ENCODE data around the gene CACNB4. TPM values are rescaled to one million over a fixed set of nuclear protein-coding genes. Genes with fewer than 3 reads are reported as not detected.
A peak's percentile ranks its signal among the peaks of the same experiment; 100 is the strongest.
"Not testable (repeated sequence)": the region's sequence is repeated elsewhere in the genome, so short reads cannot be mapped to it uniquely, and the experiment has no call there.

CACNB4 gene
- total RNA-seq, 1 experiment from 2014 or later, result 1.00 TPM

DNA sequence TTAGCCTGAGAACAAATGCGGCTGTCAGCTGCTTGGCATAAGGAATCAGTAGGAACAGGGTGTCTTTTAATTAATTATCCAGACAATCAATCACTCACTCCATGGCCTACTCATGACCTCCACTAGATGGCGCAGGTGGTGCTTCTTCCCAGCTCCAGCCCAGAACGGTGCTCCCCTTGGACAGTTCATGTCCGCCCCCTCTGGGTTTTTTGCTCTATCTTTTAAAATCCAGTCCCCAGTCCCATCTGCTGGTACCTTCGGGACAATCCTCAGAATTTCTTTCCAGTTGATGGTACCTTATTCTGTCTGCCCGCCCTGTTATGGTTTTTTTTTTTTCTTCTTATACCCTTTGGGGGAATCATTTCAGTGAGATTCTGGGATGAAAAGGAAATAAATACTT lies 99.8 kb downstream of the CACNB4 start:
- BruUV-seq (replicated peaks), result no TSS peak
- intact Hi-C loops (cut with micrococcal nuclease; ENCODE audit: unreplicated experiment), result no loop called here
- Mint-ChIP-seq H3K4me3 (ENCODE audit: unreplicated experiment) (no peak overlapping the region), H3K9me3 (ENCODE audit: unreplicated experiment) (no peaks in the 10 kb centered on the region), H3K27me3 (ENCODE audit: insufficient read depth, unreplicated experiment) (peaks cover under 1% of the 10 kb centered on the region), H3K36me3 (ENCODE audit: insufficient read depth, unreplicated experiment) (no peaks in the 10 kb centered on the region), H3K27ac (ENCODE audit: unreplicated experiment) (no peak overlapping the region), H3K4me1 (ENCODE audit: low read depth, unreplicated experiment) (peaks cover 2% of the 10 kb centered on the region)
- Histone ChIP-seq H3K9me3 (no peaks in the 10 kb centered on the region), H3K27me3 (replicated peaks; ENCODE audit: control insufficient read depth, insufficient read depth, low read length) (no peaks in the 10 kb centered on the region), H3K4me3 (ENCODE audit: low read depth, low read length) (no peak overlapping the region), H3K4me1 (peaks cover 9% of the 10 kb centered on the region; the same call in 1 of the 2 replicates), H3K36me3 (ENCODE audit: control insufficient read depth, insufficient read depth, low read length) (no peaks in the 10 kb centered on the region)
- ChIA-PET POLR2A (no interaction called here), CTCF (interaction anchor here (0.8 kb wide), 1 partner anchor 27 kb away, joined by 4 read pairs; no protein-coding TSS in a partner anchor)
- TF ChIP-seq, protein P1, sequence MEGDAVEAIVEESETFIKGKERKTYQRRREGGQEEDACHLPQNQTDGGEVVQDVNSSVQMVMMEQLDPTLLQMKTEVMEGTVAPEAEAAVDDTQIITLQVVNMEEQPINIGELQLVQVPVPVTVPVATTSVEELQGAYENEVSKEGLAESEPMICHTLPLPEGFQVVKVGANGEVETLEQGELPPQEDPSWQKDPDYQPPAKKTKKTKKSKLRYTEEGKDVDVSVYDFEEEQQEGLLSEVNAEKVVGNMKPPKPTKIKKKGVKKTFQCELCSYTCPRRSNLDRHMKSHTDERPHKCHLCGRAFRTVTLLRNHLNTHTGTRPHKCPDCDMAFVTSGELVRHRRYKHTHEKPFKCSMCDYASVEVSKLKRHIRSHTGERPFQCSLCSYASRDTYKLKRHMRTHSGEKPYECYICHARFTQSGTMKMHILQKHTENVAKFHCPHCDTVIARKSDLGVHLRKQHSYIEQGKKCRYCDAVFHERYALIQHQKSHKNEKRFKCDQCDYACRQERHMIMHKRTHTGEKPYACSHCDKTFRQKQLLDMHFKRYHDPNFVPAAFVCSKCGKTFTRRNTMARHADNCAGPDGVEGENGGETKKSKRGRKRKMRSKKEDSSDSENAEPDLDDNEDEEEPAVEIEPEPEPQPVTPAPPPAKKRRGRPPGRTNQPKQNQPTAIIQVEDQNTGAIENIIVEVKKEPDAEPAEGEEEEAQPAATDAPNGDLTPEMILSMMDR (IDR thresholded peaks at IDR 0.05; ENCODE audit: insufficient read depth in 1 of 2, low read depth in 1 of 2, low read length in 1 of 2, severe bottlenecking in 1 of 2, unreplicated experiment in 1 of 2), result peak; percentile 71 to 81
- DNase-seq, result peak; percentile 69 to 70

DNA sequence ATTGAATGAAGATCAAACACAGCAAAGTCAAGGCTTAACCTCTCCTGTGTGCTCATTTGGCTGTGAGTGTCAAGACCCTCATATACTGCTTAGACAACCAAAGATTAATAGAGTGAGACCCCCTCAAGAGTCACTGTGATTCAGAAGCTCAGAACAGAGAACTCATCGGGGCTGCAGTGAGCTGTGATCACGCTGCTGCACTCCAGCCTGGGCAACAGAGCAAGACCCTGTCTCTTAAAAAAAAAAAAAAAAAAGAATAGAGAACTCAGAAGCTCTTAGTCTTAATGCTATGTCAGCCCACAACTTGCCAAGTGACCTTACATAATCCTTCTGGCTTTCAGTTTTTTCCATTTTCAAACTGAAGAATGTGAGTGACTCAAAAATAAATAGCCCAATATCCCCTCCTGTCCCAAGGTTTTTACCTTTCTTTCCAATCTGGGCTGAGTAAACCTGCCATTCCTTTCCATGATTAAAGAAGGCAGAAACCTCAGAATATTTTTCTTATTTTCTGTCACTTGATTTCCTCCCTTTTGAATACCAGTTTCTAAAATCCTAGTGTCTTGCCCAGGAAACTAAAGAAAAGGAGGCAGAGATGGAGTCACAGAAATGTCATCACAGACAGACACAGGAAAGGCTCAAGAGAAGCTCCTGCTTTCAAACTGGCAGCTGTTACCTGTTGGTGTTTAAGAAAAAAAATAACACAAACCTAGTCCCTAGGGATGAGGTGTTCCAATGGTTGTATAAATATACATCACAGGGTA lies 102.4 kb downstream of the CACNB4 start:
- H3K4me1 Mint-ChIP-seq (ENCODE audit: low read depth, unreplicated experiment), result no peaks in the 10 kb centered on the region
- POLR2A ChIA-PET, result interaction anchor here (0.6 kb wide), 1 partner anchor 298 kb away, joined by 3 read pairs; no protein-coding TSS in a partner anchor

DNA sequence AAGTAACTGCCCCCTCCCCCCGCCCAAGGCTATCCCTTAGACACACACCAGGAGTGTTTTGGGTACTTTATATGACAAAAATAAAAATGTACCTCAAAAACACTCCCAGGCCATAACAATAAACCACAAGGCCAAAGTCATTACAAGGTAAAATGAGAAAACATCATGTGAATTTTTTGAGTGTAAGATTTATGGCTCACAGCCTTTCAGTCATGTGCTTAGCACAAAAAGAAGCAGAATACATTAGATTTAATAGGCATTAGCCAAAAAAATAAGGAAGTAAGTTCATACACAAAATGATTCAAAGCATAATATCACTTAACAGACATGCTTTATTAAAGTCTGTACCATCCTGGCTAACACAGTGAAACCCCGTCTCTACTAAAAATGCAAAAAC lies 103.7 kb downstream of the CACNB4 start:
- H3K9me3 ChIP-seq, result no peaks in the 10 kb centered on the region
- ChIA-PET CTCF (interaction anchor here (1.2 kb wide), 1 partner anchor 31 kb away, joined by 5 read pairs; no protein-coding TSS in a partner anchor), POLR2A (no interaction called here)
- Mint-ChIP-seq H3K4me3 (ENCODE audit: unreplicated experiment) (no peak overlapping the region), H3K36me3 (ENCODE audit: insufficient read depth, unreplicated experiment) (no peaks in the 10 kb centered on the region), H3K27me3 (ENCODE audit: insufficient read depth, unreplicated experiment) (no peaks in the 10 kb centered on the region), H3K27ac (ENCODE audit: unreplicated experiment) (peak overlapping the region; percentile 63), H3K9me3 (ENCODE audit: unreplicated experiment) (no peaks in the 10 kb centered on the region), H3K4me1 (ENCODE audit: low read depth, unreplicated experiment) (no peaks in the 10 kb centered on the region)
- no peak for DNase-seq
- intact Hi-C loops (cut with micrococcal nuclease; ENCODE audit: unreplicated experiment), result no loop called here
- H3K27me3 ChIP-seq (replicated peaks; ENCODE audit: control insufficient read depth, insufficient read depth, low read length), result no peaks in the 10 kb centered on the region
- TF ChIP-seq, protein P1 (IDR thresholded peaks at IDR 0.05; ENCODE audit: insufficient read depth in 1 of 2, low read depth in 1 of 2, low read length in 1 of 2, severe bottlenecking in 1 of 2, unreplicated experiment in 1 of 2), result no peak
- no TSS peak for BruUV-seq (replicated peaks)
- no peaks in the 10 kb centered on the region for H3K36me3 ChIP-seq (ENCODE audit: control insufficient read depth, insufficient read depth, low read length)
- H3K4me1 ChIP-seq, result peaks cover 9% of the 10 kb centered on the region; the same call in 1 of the 2 replicates
- no peak overlapping the region for H3K4me3 ChIP-seq (ENCODE audit: low read depth, low read length)

More for the DNA sequence above, 102.4 kb downstream of the CACNB4 start:
- no peaks in the 10 kb centered on the region for H3K27me3 ChIP-seq (replicated peaks; ENCODE audit: control insufficient read depth, insufficient read depth, low read length)
- intact Hi-C loops (cut with micrococcal nuclease; ENCODE audit: unreplicated experiment), result no loop called here
- H3K4me3 ChIP-seq (ENCODE audit: low read depth, low read length), result no peak overlapping the region
- no peaks in the 10 kb centered on the region for H3K9me3 ChIP-seq
- no peak overlapping the region for H3K4me3 Mint-ChIP-seq (ENCODE audit: unreplicated experiment)
- peaks cover 9% of the 10 kb centered on the region; the same call in 1 of the 2 replicates for H3K4me1 ChIP-seq
- TF ChIP-seq, protein P1 (IDR thresholded peaks at IDR 0.05; ENCODE audit: insufficient read depth in 1 of 2, low read depth in 1 of 2, low read length in 1 of 2, severe bottlenecking in 1 of 2, unreplicated experiment in 1 of 2), result no peak
- DNase-seq, result no peak
- CTCF ChIA-PET, result interaction anchor here (0.6 to 1.2 kb wide), 3 partner anchors 18 to 42 kb away, joined by 4 to 5 read pairs (median 5); no protein-coding TSS in a partner anchor
- no TSS peak for BruUV-seq (replicated peaks)
- no peaks in the 10 kb centered on the region for H3K36me3 ChIP-seq (ENCODE audit: control insufficient read depth, insufficient read depth, low read length)
- H3K27me3 Mint-ChIP-seq (ENCODE audit: insufficient read depth, unreplicated experiment), result no peaks in the 10 kb centered on the region
- H3K9me3 Mint-ChIP-seq (ENCODE audit: unreplicated experiment), result no peaks in the 10 kb centered on the region
- H3K27ac Mint-ChIP-seq (ENCODE audit: unreplicated experiment), result no peak overlapping the region
- no peaks in the 10 kb centered on the region for H3K36me3 Mint-ChIP-seq (ENCODE audit: insufficient read depth, unreplicated experiment)

DNA sequence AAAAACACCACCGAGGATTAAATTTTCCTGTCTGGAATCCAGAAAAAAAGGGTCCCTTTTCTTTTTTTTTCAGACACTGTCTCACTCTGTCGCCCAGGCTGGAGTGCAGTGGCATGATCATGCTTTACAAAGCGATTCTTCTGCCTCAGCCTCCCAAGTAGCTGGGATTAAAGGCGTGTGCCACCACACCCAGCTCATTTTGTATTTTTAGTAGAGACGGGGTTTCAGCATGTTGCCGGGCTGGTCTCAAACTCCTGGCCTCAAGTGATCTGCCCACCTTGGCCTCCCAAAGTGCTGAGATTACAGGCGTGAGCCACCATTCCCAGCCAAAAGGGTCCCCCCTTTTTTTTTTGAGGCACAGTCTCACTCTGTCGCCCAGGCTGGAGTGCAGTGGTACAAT lies 104.7 kb downstream of the CACNB4 start:
- intact Hi-C loops (cut with micrococcal nuclease; ENCODE audit: unreplicated experiment), result loop anchor here (5.0 kb wide), 1 partner anchor 33 kb away; no protein-coding TSS in a partner anchor
- BruUV-seq (replicated peaks); CTCF ChIA-PET: not testable (repeated sequence)

More for the DNA sequence above, 104.7 kb downstream of the CACNB4 start:
- POLR2A ChIA-PET; H3K4me3 ChIP-seq (ENCODE audit: low read depth, low read length); H3K36me3 ChIP-seq (ENCODE audit: control insufficient read depth, insufficient read depth, low read length); DNase-seq; H3K9me3 ChIP-seq; H3K27me3 ChIP-seq (replicated peaks; ENCODE audit: control insufficient read depth, insufficient read depth, low read length); H3K27me3 Mint-ChIP-seq (ENCODE audit: insufficient read depth, unreplicated experiment); H3K4me1 Mint-ChIP-seq (ENCODE audit: low read depth, unreplicated experiment); H3K36me3 Mint-ChIP-seq (ENCODE audit: insufficient read depth, unreplicated experiment); H3K4me1 ChIP-seq; H3K4me3 Mint-ChIP-seq (ENCODE audit: unreplicated experiment); H3K9me3 Mint-ChIP-seq (ENCODE audit: unreplicated experiment): not testable (repeated sequence)
- H3K27ac Mint-ChIP-seq (ENCODE audit: unreplicated experiment), result peak overlapping the region; percentile 63

All from Caco-2 (cell line).